ENCODE measurements around the gene ARHGEF19.
"Not testable (repeated sequence)": the region's sequence is repeated elsewhere in the genome, so short reads cannot be mapped to it uniquely, and the experiment has no call there.

ARHGEF19 gene

GRCh38 chr1:16163608-16164212, 48.7 kb downstream of the ARHGEF19 start:
- DNase-seq = not testable (repeated sequence)

- DNase-seq = peak in 2 of 4 experiments; percentile 29 to 41
These were observed 50.2 kb downstream of the ARHGEF19 start for GRCh38 chr1:16162163-16162822.

GRCh38 chr1:16161717-16162116, 50.7 kb downstream of the ARHGEF19 start:
- DNase-seq = no peak

- DNase-seq = no peak
These were observed 53.2 kb downstream of the ARHGEF19 start for GRCh38 chr1:16158993-16159831.

GRCh38 chr1:16158025-16158424, 54.4 kb downstream of the ARHGEF19 start:
- DNase-seq = peak in 2 of 4 experiments; percentile 9 to 19

GRCh38 chr1:16156848-16157495, 55.5 kb downstream of the ARHGEF19 start:
- DNase-seq = no peak

- DNase-seq = no peak
These were observed 56.7 kb downstream of the ARHGEF19 start, which contains the start of gene EPHA2 for GRCh38 chr1:16155537-16156410. EPHA2 (minus strand) TSS chr1:16156069; CDS start chr1:16155932, 137 bp downstream.

GRCh38 chr1:16153999-16154673, 58.3 kb downstream of the ARHGEF19 start:
- no peak for DNase-seq

- no peak for DNase-seq
These were observed 59.1 kb downstream of the ARHGEF19 start for GRCh38 chr1:16153096-16153998.

GRCh38 chr1:16152481-16153087, 59.9 kb downstream of the ARHGEF19 start:
- DNase-seq = no peak

- no peak for DNase-seq
These were observed 60.5 kb downstream of the ARHGEF19 start for GRCh38 chr1:16151995-16152384.

- DNase-seq = no peak
These were observed 61.1 kb downstream of the ARHGEF19 start for GRCh38 chr1:16151196-16151994.

GRCh38 chr1:16150508-16150907, 61.9 kb downstream of the ARHGEF19 start:
- no peak for DNase-seq

GRCh38 chr1:16149702-16150488, 62.6 kb downstream of the ARHGEF19 start:
- DNase-seq = no peak

- DNase-seq = no peak
These were observed 63.3 kb downstream of the ARHGEF19 start for GRCh38 chr1:16149146-16149545.

GRCh38 chr1:16148329-16149092, 63.9 kb downstream of the ARHGEF19 start:
- no peak for DNase-seq

Measured in activated naive CD4-positive, alpha-beta T cell (primary cell).